HS-5 (cell line): ENCODE results near the gene IYD.
"Not testable (repeated sequence)": the region's sequence is repeated elsewhere in the genome, so short reads cannot be mapped to it uniquely, and the experiment has no call there.

Experiments used
- DNase-seq: peaks from one replicate; pipeline ENCODE4 v3.0.0-alpha.2; 2012; ENCODE audit warnings: low read depth

Gene IYD

GRCh38 chr6:150435360-150435759 is 66.5 kb downstream of the IYD start:
- no peak for DNase-seq

GRCh38 chr6:150435832-150436231 is 67.0 kb downstream of the IYD start:
- DNase-seq: no peak

- DNase-seq: no peak
Measured at GRCh38 chr6:150439373-150439772, 70.6 kb downstream of the IYD start.

- no peak for DNase-seq
Measured at GRCh38 chr6:150443621-150444020, 74.8 kb downstream of the IYD start.

GRCh38 chr6:150444308-150444707 is 75.5 kb downstream of the IYD start:
- DNase-seq: no peak

GRCh38 chr6:150445486-150445885 is 76.7 kb downstream of the IYD start:
- DNase-seq: no peak

GRCh38 chr6:150448221-150448620 is 79.4 kb downstream of the IYD start:
- DNase-seq: no peak

GRCh38 chr6:150449055-150449454 is 80.2 kb downstream of the IYD start:
- DNase-seq: not testable (repeated sequence)

- no peak for DNase-seq
Measured at GRCh38 chr6:150450918-150451317, 82.1 kb downstream of the IYD start.

- DNase-seq: no peak
Measured at GRCh38 chr6:150451807-150452427, 83.1 kb downstream of the IYD start.

- DNase-seq: no peak
Measured at GRCh38 chr6:150452428-150453243, 83.8 kb downstream of the IYD start.

- DNase-seq: no peak
Measured at GRCh38 chr6:150453357-150453756, 84.5 kb downstream of the IYD start.
